Measurements from ENCODE around the gene DISP3. TPM values are rescaled to one million over a fixed set of nuclear protein-coding genes. Genes with fewer than 3 reads are reported as not detected.

DISP3 gene
- total RNA-seq, 1 experiment from 2014 or later: 1.1 TPM

DNA sequence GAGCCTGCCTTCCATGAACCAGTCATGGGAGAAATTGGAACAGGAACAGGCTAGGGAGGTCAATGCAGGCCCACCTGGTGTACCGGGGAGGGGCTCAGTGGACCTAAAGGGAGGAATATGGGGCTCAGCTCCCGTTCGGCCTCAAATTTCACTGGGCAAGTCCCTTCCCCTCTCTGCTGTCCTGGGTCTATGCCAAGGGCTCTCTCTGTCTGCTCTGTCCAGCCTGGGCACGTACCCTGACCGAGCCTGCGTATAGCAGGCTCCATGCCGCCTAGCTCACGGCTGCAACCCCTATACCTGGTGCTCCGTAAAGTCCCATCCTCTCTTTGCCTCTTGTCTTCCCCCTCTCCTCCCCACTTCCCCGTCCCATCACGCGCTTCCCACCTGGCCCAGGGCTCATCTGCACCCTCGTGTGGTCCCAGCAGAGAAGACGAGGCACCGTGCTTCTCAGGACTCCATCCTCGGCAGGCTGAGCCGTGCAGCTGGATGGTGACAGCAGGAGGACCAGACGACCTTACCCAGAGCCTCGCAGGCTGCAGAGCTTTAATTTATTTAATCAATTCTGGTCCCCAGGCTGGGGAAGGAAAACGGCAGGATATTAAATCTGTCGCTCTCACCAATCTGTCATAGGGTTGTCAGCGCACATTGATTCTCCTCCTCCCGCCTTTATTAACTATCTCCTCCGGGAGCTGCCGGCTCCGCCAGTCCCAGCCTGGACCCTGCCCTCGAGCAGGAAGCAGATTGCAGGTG, 25.0 kb upstream of the DISP3 start:
- Histone ChIP-seq H3K9me3 (ENCODE audit: control insufficient read depth, insufficient read depth, low read depth, low read length) (no peaks in the 10 kb centered on the region), H3K27ac (ENCODE audit: low read length) (no peak overlapping the region), H3K27me3 (ENCODE audit: control insufficient read depth, insufficient read depth, low read length) (peaks cover 6% of the 10 kb centered on the region; the same call in 1 of the 2 replicates), H3K4me1 (ENCODE audit: control insufficient read depth, insufficient read depth, low read length) (no peaks in the 10 kb centered on the region), H3K36me3 (ENCODE audit: control insufficient read depth, insufficient read depth, low read length) (no peaks in the 10 kb centered on the region), H3K4me3 (ENCODE audit: low read depth in 2 of 2, low read length in 2 of 2) (no peak overlapping the region)
- BruUV-seq (replicated peaks): no TSS peak
- TF ChIP-seq, protein P1, sequence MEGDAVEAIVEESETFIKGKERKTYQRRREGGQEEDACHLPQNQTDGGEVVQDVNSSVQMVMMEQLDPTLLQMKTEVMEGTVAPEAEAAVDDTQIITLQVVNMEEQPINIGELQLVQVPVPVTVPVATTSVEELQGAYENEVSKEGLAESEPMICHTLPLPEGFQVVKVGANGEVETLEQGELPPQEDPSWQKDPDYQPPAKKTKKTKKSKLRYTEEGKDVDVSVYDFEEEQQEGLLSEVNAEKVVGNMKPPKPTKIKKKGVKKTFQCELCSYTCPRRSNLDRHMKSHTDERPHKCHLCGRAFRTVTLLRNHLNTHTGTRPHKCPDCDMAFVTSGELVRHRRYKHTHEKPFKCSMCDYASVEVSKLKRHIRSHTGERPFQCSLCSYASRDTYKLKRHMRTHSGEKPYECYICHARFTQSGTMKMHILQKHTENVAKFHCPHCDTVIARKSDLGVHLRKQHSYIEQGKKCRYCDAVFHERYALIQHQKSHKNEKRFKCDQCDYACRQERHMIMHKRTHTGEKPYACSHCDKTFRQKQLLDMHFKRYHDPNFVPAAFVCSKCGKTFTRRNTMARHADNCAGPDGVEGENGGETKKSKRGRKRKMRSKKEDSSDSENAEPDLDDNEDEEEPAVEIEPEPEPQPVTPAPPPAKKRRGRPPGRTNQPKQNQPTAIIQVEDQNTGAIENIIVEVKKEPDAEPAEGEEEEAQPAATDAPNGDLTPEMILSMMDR (IDR thresholded peaks at IDR 0.05): no peak
- TF ChIP-seq POLR2AphosphoS5 (IDR thresholded peaks at IDR 0.05; ENCODE audit: low read depth, low read length) (no peak), TCF7L2 (IDR thresholded peaks at IDR 0.05; ENCODE audit: low read depth, low read length) (no peak)
- ChIA-PET POLR2A (no interaction called here), CTCF (no interaction called here)
- ATAC-seq (no peak), DNase-seq (ENCODE audit: low read depth, low spot score) (no peak)
- in situ Hi-C loops (cut with HindIII; ENCODE audit: low pct_unique_long_range_greater_than_20kb, low sequenced_read_pairs) (no loop called here), intact Hi-C loops (cut with micrococcal nuclease; ENCODE audit: unreplicated experiment) (no loop called here)

GRCh38 chr1:11455967-11456570, 22.9 kb upstream of the DISP3 start:
- Histone ChIP-seq H3K27me3 (ENCODE audit: control insufficient read depth, insufficient read depth, low read length) (peaks cover 6% of the 10 kb centered on the region), H3K4me3 (ENCODE audit: low read depth in 2 of 2, low read length in 2 of 2) (no peak overlapping the region), H3K9me3 (ENCODE audit: control insufficient read depth, insufficient read depth, low read depth, low read length) (no peaks in the 10 kb centered on the region), H3K27ac (ENCODE audit: low read length) (no peak overlapping the region), H3K36me3 (ENCODE audit: control insufficient read depth, insufficient read depth, low read length) (no peaks in the 10 kb centered on the region), H3K4me1 (ENCODE audit: control insufficient read depth, insufficient read depth, low read length) (no peaks in the 10 kb centered on the region; the same call in 1 of the 2 replicates)
- ChIA-PET POLR2A (no interaction called here), CTCF (no interaction called here)
- in situ Hi-C loops (cut with HindIII; ENCODE audit: low pct_unique_long_range_greater_than_20kb, low sequenced_read_pairs) (no loop called here), intact Hi-C loops (cut with micrococcal nuclease; ENCODE audit: unreplicated experiment) (no loop called here)
- TF ChIP-seq TCF7L2 (IDR thresholded peaks at IDR 0.05; ENCODE audit: low read depth, low read length) (no peak), POLR2AphosphoS5 (IDR thresholded peaks at IDR 0.05; ENCODE audit: low read depth, low read length) (no peak), SIN3A (IDR thresholded peaks at IDR 0.05; ENCODE audit: borderline replicate concordance, insufficient read depth, low read depth, low read length) (no peak), REST (IDR thresholded peaks at IDR 0.05; ENCODE audit: insufficient read depth in 1 of 2, low read depth in 2 of 2, low read length in 1 of 2) (no peak)
- TF ChIP-seq, protein P1 (IDR thresholded peaks at IDR 0.05): no peak
- no TSS peak for BruUV-seq (replicated peaks)
- DNase-seq (ENCODE audit: low read depth, low spot score) (no peak), ATAC-seq (no peak)
